Heart left ventricle (tissue), 16 donors: Measurements from ENCODE around the gene CASS4. TPM values are rescaled to one million over a fixed set of nuclear protein-coding genes. Genes with fewer than 3 reads are reported as not detected.

Experiments used
- ATAC-seq, 4 donors: fragments of 200-7000 bp; cut with Tn5 transposase; one replicate each; pipeline ENCODE4 v1.9.1; 2020 to 2022; ENCODE audit warnings: moderate library complexity in 4 of 4, mild to moderate bottlenecking in 3 of 4, moderate number of reproducible peaks in 1 of 4
- DNase-seq, 5 donors: peaks; one replicate each; pipeline ENCODE4 v3.0.0-alpha.2; 2020
- H3K27ac ChIP-seq, 12 donors: fragments of 200-600 bp; sonication (generic) in 4 of 12; one replicate each; pipeline versions ENCODE4 v1.5.0 to v1.8.0; 2016 to 2022; ENCODE audit warnings: mild to moderate bottlenecking in 2 of 12
- H3K27me3 ChIP-seq, 9 donors: fragments of 200-600 bp; sonication (generic) in 2 of 9; one replicate each; pipeline versions ENCODE4 v1.5.1 to v1.8.0; 2016 to 2022; ENCODE audit warnings: mild to moderate bottlenecking in 3 of 9
- H3K36me3 ChIP-seq, 9 donors: fragments of 200-600 bp; sonication (generic) in 2 of 9; one replicate each; pipeline versions ENCODE4 v1.5.0 to v1.8.0; 2018 to 2022; ENCODE audit warnings: mild to moderate bottlenecking in 2 of 9
- H3K4me1 ChIP-seq, 12 donors: fragments of 200-600 bp; sonication (generic) in 4 of 12; one replicate each; pipeline versions ENCODE4 v1.5.0 to v1.8.0; 2016 to 2022; ENCODE audit warnings: mild to moderate bottlenecking in 3 of 12
- H3K4me3 ChIP-seq, 12 donors: fragments of 200-600 bp; sonication (generic) in 4 of 12; one replicate each; pipeline versions ENCODE4 v1.5.0 to v1.8.0; 2017 to 2022; ENCODE audit warnings: mild to moderate bottlenecking in 9 of 12, moderate library complexity in 4 of 12
- H3K9me3 ChIP-seq, 12 donors: fragments of 200-600 bp; sonication (generic) in 4 of 12; one replicate each; pipeline versions ENCODE4 v1.5.0 to v1.8.0; 2016 to 2022; ENCODE audit warnings: mild to moderate bottlenecking in 1 of 12
- POLR2A ChIP-seq, 2 donors: fragments of 450-650 bp; IDR thresholded peaks; one replicate each; pipeline ENCODE4 v1.6.1; 2017; ENCODE audit warnings: antibody characterized with exemption in 2 of 2, mild to moderate bottlenecking in 2 of 2, moderate library complexity in 2 of 2
- WGBS, 4 donors: extraction: QIAGEN DNeasy Blood & Tissue Kit in 2 of 4; methylation state at CpG; one replicate each; pipeline versions ENCODE4 v1.1.5 to v1.1.7; 2013 to 2018; 5-methylcytosine and 5-hydroxymethylcytosine counted together
- intact Hi-C, 10 donors: fragments of 100-400 bp; cut with DNase I; formaldehyde crosslinking; loops; one replicate each; pipeline versions ENCODE4 v1.11.1 to v1.14.2; 2022
- polyA plus RNA-seq, 2 donors: library from polyadenylated mRNA; stranded (reverse); fragments of 200-250 nt; gene quantifications; one replicate each; pipeline ENCODE4 v1.2.3, GENCODE V29; 2013
- total RNA-seq, 9 donors: library from RNA; depleted of rRNA in 2 of 9; stranded (reverse); fragments of >200 nt in 2 of 9; fragmentation: NEBNext Ultra II Directional in 3 of 9; extraction: Animal tissue kit (Norgen Biotek cat#: 25700) in 3 of 9; gene quantifications; one replicate each; pipeline versions ENCODE4 v1.1.0 to v1.2.4, GENCODE V29; 2016 to 2023
- TF ChIP-seq, protein P1 (sequence below), 12 donors: fragments of 200-600 bp; sonication (generic) in 4 of 12; IDR thresholded peaks; one replicate each; pipeline versions ENCODE4 v1.5.0 to v1.8.0; 2018 to 2022; ENCODE audit warnings: antibody characterized with exemption in 12 of 12, mild to moderate bottlenecking in 5 of 12
- donor health status: ischemic (EF 13 %, LVEDD 7.1; RV severe dilation, severe dysfunction).
- donor health status: healthy with polysubstance abuse.
- donor health status: DM: no; HTN: yes; CAD: no.
- donor health status: DM: no; HTN: no; CAD: no.
- donor health status: ischemic (EF 25% LVEDD 6.9; RV normal size, moderate dysfunction).
- donor health status: ischemic (EF 25% LVEDD 5.7; RV mildly dilated, moderate dysfunction).
- donor health status: healthy.
- donor health status: DM: yes; HTN: yes; CAD: no.
- donor health status: ischemic (EF 35%, LVEDD 5.7; RV mildly dilated, moderate dysfunction).
- donor health status: nonischemic (EF 11% LVEDD 7.7; RV severe dilation, severe dysfunction).
- donor health status: DM: yes; HTN: yes; CAD: no.
- donor health status: PGD.
- donor health status: ischemic (EF 29% LVEDD 5.4; RV normal size, mild dysfunction).
- donor health status: nonischemic (EF 23%, LVEDD 6.1; RV moderate dilation, normal function).

The CASS4 gene
- total and polyA plus RNA-seq, 11 donors = 0.07 to 3.8 (median 0.49) TPM

DNA sequence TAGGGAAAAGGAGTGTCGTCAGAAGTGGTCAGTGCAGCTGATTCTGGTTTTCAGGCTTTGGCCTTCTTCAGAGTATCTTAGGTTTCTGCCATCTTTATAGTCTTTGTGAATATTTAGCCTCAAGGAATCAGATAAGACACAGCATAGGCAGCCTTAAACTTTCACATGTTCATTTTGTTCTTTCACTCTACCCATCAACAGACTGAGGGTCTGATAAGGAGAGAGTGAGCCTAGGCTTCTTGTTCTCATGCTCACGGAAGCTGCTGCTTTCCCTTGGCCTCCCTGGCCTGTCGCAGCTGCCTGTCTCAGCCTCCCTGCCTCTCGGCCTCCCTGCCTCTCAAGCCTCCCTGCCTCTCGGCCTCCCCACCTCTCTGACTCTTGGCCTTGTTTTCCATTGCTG, 76.5 kb downstream of the CASS4 start:
- DNase-seq (no peak), ATAC-seq (no peak)
- Histone ChIP-seq H3K4me3 (no peak overlapping the region), H3K27me3 (no peaks in the 10 kb centered on the region), H3K27ac (no peak overlapping the region), H3K4me1 (no peaks in the 10 kb centered on the region), H3K36me3 (peaks cover 0 to 100% (median 67%) of the 10 kb centered on the region in 9 donors), H3K9me3 (no peaks in the 10 kb centered on the region)
- intact Hi-C loops = no loop called here
- TF ChIP-seq, protein P1, sequence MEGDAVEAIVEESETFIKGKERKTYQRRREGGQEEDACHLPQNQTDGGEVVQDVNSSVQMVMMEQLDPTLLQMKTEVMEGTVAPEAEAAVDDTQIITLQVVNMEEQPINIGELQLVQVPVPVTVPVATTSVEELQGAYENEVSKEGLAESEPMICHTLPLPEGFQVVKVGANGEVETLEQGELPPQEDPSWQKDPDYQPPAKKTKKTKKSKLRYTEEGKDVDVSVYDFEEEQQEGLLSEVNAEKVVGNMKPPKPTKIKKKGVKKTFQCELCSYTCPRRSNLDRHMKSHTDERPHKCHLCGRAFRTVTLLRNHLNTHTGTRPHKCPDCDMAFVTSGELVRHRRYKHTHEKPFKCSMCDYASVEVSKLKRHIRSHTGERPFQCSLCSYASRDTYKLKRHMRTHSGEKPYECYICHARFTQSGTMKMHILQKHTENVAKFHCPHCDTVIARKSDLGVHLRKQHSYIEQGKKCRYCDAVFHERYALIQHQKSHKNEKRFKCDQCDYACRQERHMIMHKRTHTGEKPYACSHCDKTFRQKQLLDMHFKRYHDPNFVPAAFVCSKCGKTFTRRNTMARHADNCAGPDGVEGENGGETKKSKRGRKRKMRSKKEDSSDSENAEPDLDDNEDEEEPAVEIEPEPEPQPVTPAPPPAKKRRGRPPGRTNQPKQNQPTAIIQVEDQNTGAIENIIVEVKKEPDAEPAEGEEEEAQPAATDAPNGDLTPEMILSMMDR (IDR thresholded peaks at IDR 0.05) = no peak
- no peak for TF ChIP-seq POLR2A (IDR thresholded peaks at IDR 0.05)
- 93 to 97% (median 95%) methylated on average over 5 of the region's 5 CpGs for WGBS, 4 donors

DNA sequence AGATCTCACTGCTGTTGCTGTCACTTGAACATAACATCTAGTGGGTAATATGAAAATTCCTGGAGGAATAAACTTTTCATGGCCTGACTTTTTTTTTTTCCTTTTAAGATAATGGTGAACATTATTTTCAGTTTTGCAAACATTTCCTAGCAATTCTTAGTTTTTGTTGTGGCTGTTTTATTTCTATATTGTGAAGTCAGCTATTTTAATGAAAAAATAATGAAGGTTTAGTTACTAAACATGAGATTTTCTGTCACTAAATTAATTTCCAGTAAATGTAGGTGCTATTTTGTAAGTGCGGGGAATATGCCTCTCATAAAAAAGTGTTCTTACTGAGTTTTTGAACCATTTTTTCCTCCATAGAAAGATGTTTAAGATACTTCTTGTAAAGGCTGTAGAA, 89.1 kb downstream of the CASS4 start:
- 98 to 100% (median 99%) methylated on average over 1 of the region's 1 CpG for WGBS, 4 donors
- peaks cover 0 to 40% (median 18%) of the 10 kb centered on the region in 9 donors for H3K36me3 ChIP-seq
- H3K9me3 ChIP-seq = peaks cover 0 to 13% (median 0%) of the 10 kb centered on the region in 12 donors
- H3K27ac ChIP-seq = no peak overlapping the region
- DNase-seq (no peak), ATAC-seq (no peak)
- H3K4me3 ChIP-seq = no peak overlapping the region
- H3K27me3 ChIP-seq = no peaks in the 10 kb centered on the region
- intact Hi-C loops = no loop called here
- no peaks in the 10 kb centered on the region for H3K4me1 ChIP-seq
- TF ChIP-seq, protein P1 (IDR thresholded peaks at IDR 0.05) = no peak
- no peak for TF ChIP-seq POLR2A (IDR thresholded peaks at IDR 0.05)

DNA sequence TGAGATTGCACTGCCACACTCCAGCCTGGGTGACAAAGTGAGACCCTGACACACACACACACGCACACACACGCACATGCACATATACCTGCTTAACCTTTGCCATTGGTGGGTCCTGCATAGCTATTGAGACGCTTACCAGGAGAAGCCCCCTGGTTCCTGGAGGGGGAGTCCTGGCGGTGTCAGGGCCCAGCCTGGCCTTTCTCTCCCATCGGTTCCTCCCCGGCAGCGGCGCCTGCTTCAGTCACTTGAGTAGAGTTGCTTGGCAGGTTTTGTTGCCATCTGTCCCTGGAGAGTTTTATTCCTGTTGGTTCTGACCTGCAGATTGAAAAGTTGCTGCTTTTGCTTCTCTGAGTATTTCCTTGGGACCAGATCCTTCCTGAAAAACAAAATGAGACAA, 91.9 kb downstream of the CASS4 start:
- WGBS, 4 donors = 79 to 94% (median 87%) methylated on average over 8 of the region's 8 CpGs
- Histone ChIP-seq H3K27me3 (no peaks in the 10 kb centered on the region), H3K9me3 (no peaks in the 10 kb centered on the region), H3K4me1 (no peaks in the 10 kb centered on the region), H3K4me3 (no peak overlapping the region), H3K36me3 (peaks cover 0 to 26% (median 0%) of the 10 kb centered on the region in 9 donors), H3K27ac (no peak overlapping the region)
- DNase-seq (no peak), ATAC-seq (no peak)
- intact Hi-C loops = no loop called here
- TF ChIP-seq, protein P1 (IDR thresholded peaks at IDR 0.05) = no peak
- TF ChIP-seq POLR2A (IDR thresholded peaks at IDR 0.05) = no peak

DNA sequence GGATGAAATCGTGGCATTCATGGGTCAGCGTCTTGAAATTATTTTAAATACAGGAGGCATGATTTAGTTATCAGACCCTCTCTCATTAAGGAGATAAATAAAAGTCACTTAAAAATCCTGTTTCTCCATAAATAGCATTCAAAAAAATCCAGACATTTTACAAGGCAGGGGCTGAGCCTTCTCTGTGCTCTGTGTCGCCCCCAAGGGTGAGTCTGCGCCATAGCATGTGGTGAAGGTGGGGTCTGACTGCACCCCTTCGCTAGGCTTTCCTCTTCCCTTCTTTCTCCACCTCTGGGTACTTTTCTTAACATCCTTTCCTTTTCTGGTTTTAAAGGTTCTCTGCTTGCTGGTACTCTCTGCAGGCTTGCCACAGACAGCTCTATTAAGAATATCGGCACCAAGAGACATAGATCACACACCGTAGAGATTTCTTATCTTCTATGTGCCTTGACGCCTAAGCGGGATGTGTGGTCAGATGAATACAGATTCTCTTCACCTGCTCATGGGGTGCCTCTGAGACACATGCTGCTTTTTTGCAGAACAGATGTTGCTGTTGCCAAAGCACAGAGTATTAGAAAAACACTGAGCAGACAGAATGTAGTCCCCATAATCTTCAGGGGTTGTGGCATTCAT, 92.4 kb downstream of the CASS4 start:
- ATAC-seq (no peak), DNase-seq (no peak)
- intact Hi-C loops = no loop called here
- Histone ChIP-seq H3K9me3 (no peaks in the 10 kb centered on the region), H3K36me3 (peaks cover 0 to 25% (median 0%) of the 10 kb centered on the region in 9 donors), H3K4me3 (no peak overlapping the region), H3K27ac (no peak overlapping the region), H3K4me1 (no peaks in the 10 kb centered on the region), H3K27me3 (no peaks in the 10 kb centered on the region)
- 84 to 87% (median 85%) methylated on average over 9 of the region's 9 CpGs for WGBS, 4 donors
- TF ChIP-seq, protein P1 (IDR thresholded peaks at IDR 0.05) = peak in 8 of 12 donors; percentile 18 to 34 (median 28)
- TF ChIP-seq POLR2A (IDR thresholded peaks at IDR 0.05) = no peak
